ENCODE measurements around the gene HIPK2. TPM values are rescaled to one million over a fixed set of nuclear protein-coding genes. Genes with fewer than 3 reads are reported as not detected.

HIPK2 gene
- total RNA-seq, 3 donors from 2014 or later (not counting 1 experiment from before 2014, with no cell fraction given), result 127 to 145 (median 144) TPM

GRCh38 chr7:139681463-139681755, 96.4 kb downstream of the HIPK2 start:
- no peak for TF ChIP-seq CTCF (IDR thresholded peaks at IDR 0.05)
- H3K27ac Mint-ChIP-seq, result peak overlapping the region; percentile 88 to 94
- peak in 1 of 2 donors; percentile 17 for DNase-seq
- H3K9me3 ChIP-seq (ENCODE audit: control insufficient read depth, insufficient read depth, low read length), result no peaks in the 10 kb centered on the region
- H3K4me3 ChIP-seq (ENCODE audit: low read length), result no peak overlapping the region
- no peaks in the 10 kb centered on the region for H3K27me3 ChIP-seq (ENCODE audit: control insufficient read depth, insufficient read depth, low read length)
- peaks cover 0 to 3% of the 10 kb centered on the region in 2 donors for H3K9me3 Mint-ChIP-seq
- no peaks in the 10 kb centered on the region for H3K36me3 ChIP-seq (ENCODE audit: control insufficient read depth, insufficient read depth, low read length)
- no peaks in the 10 kb centered on the region for H3K36me3 Mint-ChIP-seq
- H3K27me3 Mint-ChIP-seq (ENCODE audit: low read depth in 2 of 2), result no peaks in the 10 kb centered on the region
- peak overlapping the region; percentile 32 for H3K27ac ChIP-seq (ENCODE audit: low read length)
- ATAC-seq, result peak in 1 of 3 donors; percentile 28
- H3K4me3 Mint-ChIP-seq, result peak overlapping the region; percentile 71
- 61% methylated on average over 6 of the region's 6 CpGs for WGBS (ENCODE audit: insufficient coverage)
- intact Hi-C loops (cut with micrococcal nuclease), result loop anchor here (2.0 kb wide), 1 partner anchor 35 kb away; no protein-coding TSS in a partner anchor
- peaks cover 62 to 79% of the 10 kb centered on the region in 2 donors for H3K4me1 Mint-ChIP-seq
- H3K4me1 ChIP-seq (ENCODE audit: control insufficient read depth, insufficient read depth, low read length), result peaks cover 39% of the 10 kb centered on the region

- ATAC-seq, result peak; percentile 88 to 91 (median 89)
- peak; percentile 49 to 59 for DNase-seq
- peak overlapping the region; percentile 71 for H3K4me3 Mint-ChIP-seq
Measured at GRCh38 chr7:139680676-139681462, 96.9 kb downstream of the HIPK2 start.

GRCh38 chr7:139679731-139680594, 97.8 kb downstream of the HIPK2 start:
- peaks cover 68 to 86% of the 10 kb centered on the region in 2 donors for H3K4me1 Mint-ChIP-seq
- H3K36me3 ChIP-seq (ENCODE audit: control insufficient read depth, insufficient read depth, low read length), result no peaks in the 10 kb centered on the region
- DNase-seq (no peak), ATAC-seq (no peak)
- peak overlapping the region; percentile 54 for H3K27ac ChIP-seq (ENCODE audit: low read length)
- H3K36me3 Mint-ChIP-seq, result no peaks in the 10 kb centered on the region
- no peak overlapping the region for H3K4me3 ChIP-seq (ENCODE audit: low read length)
- 93% methylated on average over 13 of the region's 13 CpGs for WGBS (ENCODE audit: insufficient coverage)
- intact Hi-C loops (cut with micrococcal nuclease), result loop anchor here (2.0 kb wide), 1 partner anchor 33 kb away; no protein-coding TSS in a partner anchor
- H3K4me3 Mint-ChIP-seq, result peak overlapping the region; percentile 45
- no peaks in the 10 kb centered on the region for H3K27me3 Mint-ChIP-seq (ENCODE audit: low read depth in 2 of 2)
- peaks cover 45% of the 10 kb centered on the region for H3K4me1 ChIP-seq (ENCODE audit: control insufficient read depth, insufficient read depth, low read length)
- no peaks in the 10 kb centered on the region for H3K27me3 ChIP-seq (ENCODE audit: control insufficient read depth, insufficient read depth, low read length)
- no peaks in the 10 kb centered on the region for H3K9me3 Mint-ChIP-seq
- no peaks in the 10 kb centered on the region for H3K9me3 ChIP-seq (ENCODE audit: control insufficient read depth, insufficient read depth, low read length)
- TF ChIP-seq CTCF (IDR thresholded peaks at IDR 0.05), result no peak
- H3K27ac Mint-ChIP-seq, result peak overlapping the region; percentile 88 to 94

More at GRCh38 chr7:139680676-139681462, 96.9 kb downstream of the HIPK2 start:
- H3K27ac ChIP-seq (ENCODE audit: low read length), result peak overlapping the region; percentile 54
- H3K27ac Mint-ChIP-seq, result peak overlapping the region; percentile 88 to 94
- intact Hi-C loops (cut with micrococcal nuclease), result loop anchor here (2.0 kb wide), 1 partner anchor 34 kb away; no protein-coding TSS in a partner anchor
- no peaks in the 10 kb centered on the region for H3K9me3 ChIP-seq (ENCODE audit: control insufficient read depth, insufficient read depth, low read length)
- no peak for TF ChIP-seq CTCF (IDR thresholded peaks at IDR 0.05)
- peaks cover 39% of the 10 kb centered on the region for H3K4me1 ChIP-seq (ENCODE audit: control insufficient read depth, insufficient read depth, low read length)
- no peaks in the 10 kb centered on the region for H3K36me3 ChIP-seq (ENCODE audit: control insufficient read depth, insufficient read depth, low read length)
- peaks cover 63 to 80% of the 10 kb centered on the region in 2 donors for H3K4me1 Mint-ChIP-seq
- H3K27me3 ChIP-seq (ENCODE audit: control insufficient read depth, insufficient read depth, low read length), result no peaks in the 10 kb centered on the region
- H3K36me3 Mint-ChIP-seq, result no peaks in the 10 kb centered on the region
- WGBS (ENCODE audit: insufficient coverage), result 31% methylated on average over 11 of the region's 11 CpGs
- no peak overlapping the region for H3K4me3 ChIP-seq (ENCODE audit: low read length)
- H3K9me3 Mint-ChIP-seq, result peaks cover 0 to under 1% of the 10 kb centered on the region in 2 donors
- H3K27me3 Mint-ChIP-seq (ENCODE audit: low read depth in 2 of 2), result no peaks in the 10 kb centered on the region

Measured in natural killer cell (primary cell).